Upper lobe of right lung (tissue), 1 donor: ENCODE data around the gene EPM2A. TPM values are rescaled to one million over a fixed set of nuclear protein-coding genes. Genes with fewer than 3 reads are reported as not detected.

Experiments
- ATAC-seq: fragments of 200-7000 bp; cut with Tn5 transposase; one replicate; pipeline ENCODE4 v1.9.1; 2020; ENCODE audit warnings: mild to moderate bottlenecking, moderate library complexity
- DNase-seq: peaks from one replicate; pipeline ENCODE4 v3.0.0-alpha.2; 2020
- H3K27ac ChIP-seq: fragments of 200-600 bp; one replicate; pipeline ENCODE4 v1.8.0; 2022
- H3K27me3 ChIP-seq: fragments of 200-600 bp; one replicate; pipeline ENCODE4 v1.8.0; 2022; ENCODE audit warnings: mild to moderate bottlenecking
- H3K36me3 ChIP-seq: fragments of 200-600 bp; one replicate; pipeline ENCODE4 v1.8.0; 2022
- H3K4me1 ChIP-seq: fragments of 200-600 bp; one replicate; pipeline ENCODE4 v1.8.0; 2022
- H3K4me3 ChIP-seq: fragments of 200-600 bp; one replicate; pipeline ENCODE4 v1.8.0; 2022; ENCODE audit warnings: mild to moderate bottlenecking
- H3K9me3 ChIP-seq: fragments of 200-600 bp; one replicate; pipeline ENCODE4 v1.8.0; 2022
- CTCF ChIP-seq: fragments of 200-600 bp; IDR thresholded peaks from one replicate; pipeline ENCODE4 v1.8.0; 2022; ENCODE audit warnings: antibody characterized with exemption
- intact Hi-C: fragments of 100-400 bp; cut with DNase I; formaldehyde crosslinking; loops from one replicate; pipeline ENCODE4 v1.11.0; 2022
- total RNA-seq: library from RNA; stranded (reverse); fragmentation: NEBNext Ultra II Directional; extraction: Animal tissue kit (Norgen Biotek cat#: 25700); gene quantifications from one replicate; pipeline ENCODE4 v1.2.1, GENCODE V29; 2021
- donor health status: DM: no; HTN: yes; CAD: no; lungs with severe emphysema.

The EPM2A gene
- total RNA-seq, 1 donor from 2014 or later = 8.1 TPM

GRCh38 chr6:145673504-145673903 is 61.8 kb downstream of the EPM2A start:
- DNase-seq (no peak), ATAC-seq (no peak)
- no peaks in the 10 kb centered on the region for H3K4me1 ChIP-seq
- H3K36me3 ChIP-seq = no peaks in the 10 kb centered on the region
- H3K27me3 ChIP-seq = no peaks in the 10 kb centered on the region
- TF ChIP-seq CTCF = no peak
- H3K9me3 ChIP-seq = no peaks in the 10 kb centered on the region
- no peak overlapping the region for H3K27ac ChIP-seq
- H3K4me3 ChIP-seq = no peak overlapping the region
- intact Hi-C loops = no loop called here

- Histone ChIP-seq H3K4me3 (no peak overlapping the region), H3K27ac (no peak overlapping the region), H3K9me3 (no peaks in the 10 kb centered on the region), H3K4me1 (no peaks in the 10 kb centered on the region), H3K36me3 (no peaks in the 10 kb centered on the region), H3K27me3 (no peaks in the 10 kb centered on the region)
- ATAC-seq = no peak
- DNase-seq = no peak
- intact Hi-C loops = no loop called here
- TF ChIP-seq CTCF = no peak
Measured at GRCh38 chr6:145670311-145670710, 65.0 kb downstream of the EPM2A start.

GRCh38 chr6:145669627-145670034 is 65.7 kb downstream of the EPM2A start:
- no peaks in the 10 kb centered on the region for H3K4me1 ChIP-seq
- no peak overlapping the region for H3K4me3 ChIP-seq
- no peak for DNase-seq
- no peak overlapping the region for H3K27ac ChIP-seq
- no peak for ATAC-seq
- no peaks in the 10 kb centered on the region for H3K9me3 ChIP-seq
- TF ChIP-seq CTCF = no peak
- no peaks in the 10 kb centered on the region for H3K27me3 ChIP-seq
- no peaks in the 10 kb centered on the region for H3K36me3 ChIP-seq
- intact Hi-C loops = no loop called here

GRCh38 chr6:145668844-145669243 is 66.5 kb downstream of the EPM2A start:
- no peak for DNase-seq
- Histone ChIP-seq H3K27me3 (no peaks in the 10 kb centered on the region), H3K4me1 (no peaks in the 10 kb centered on the region), H3K9me3 (no peaks in the 10 kb centered on the region), H3K27ac (no peak overlapping the region), H3K4me3 (no peak overlapping the region), H3K36me3 (no peaks in the 10 kb centered on the region)
- ATAC-seq = no peak
- no peak for TF ChIP-seq CTCF
- intact Hi-C loops = no loop called here

GRCh38 chr6:145660676-145661075 is 74.6 kb downstream of the EPM2A start:
- intact Hi-C loops = no loop called here
- no peak for TF ChIP-seq CTCF
- no peaks in the 10 kb centered on the region for H3K9me3 ChIP-seq
- ATAC-seq (no peak), DNase-seq (no peak)
- no peak overlapping the region for H3K4me3 ChIP-seq
- H3K27ac ChIP-seq = no peak overlapping the region
- H3K27me3 ChIP-seq = no peaks in the 10 kb centered on the region
- no peaks in the 10 kb centered on the region for H3K36me3 ChIP-seq
- H3K4me1 ChIP-seq = no peaks in the 10 kb centered on the region

- Histone ChIP-seq H3K36me3 (no peaks in the 10 kb centered on the region), H3K9me3 (no peaks in the 10 kb centered on the region), H3K27ac (no peak overlapping the region), H3K4me3 (no peak overlapping the region), H3K27me3 (no peaks in the 10 kb centered on the region), H3K4me1 (no peaks in the 10 kb centered on the region)
- ATAC-seq (no peak), DNase-seq (no peak)
- no peak for TF ChIP-seq CTCF
- intact Hi-C loops = no loop called here
Measured at GRCh38 chr6:145656128-145656527, 79.2 kb downstream of the EPM2A start.
